ENCODE results near the gene CCR5AS.

CCR5AS gene

GRCh38 chr3:46417841-46418611 lies 11.2 kb upstream of the CCR5AS start:
- H3K79me1 ChIP-seq (ENCODE audit: low read depth, low read length), result no peaks in the 10 kb centered on the region
- H3K23ac ChIP-seq (ENCODE audit: insufficient read length), result no peak overlapping the region
- H3K23me2 ChIP-seq (ENCODE audit: low read depth, low read length), result no peaks in the 10 kb centered on the region
- no peak for TF ChIP-seq POLR2A (IDR thresholded peaks at IDR 0.05; ENCODE audit: control extremely low read depth in 1 of 2, low read depth in 2 of 2, low read length in 2 of 2)
- TF ChIP-seq ZNF274 (IDR thresholded peaks at IDR 0.05; ENCODE audit: borderline replicate concordance, extremely low read depth, low read length), result no peak
- no peak for TF ChIP-seq POU5F1 (IDR thresholded peaks at IDR 0.05; ENCODE audit: low read depth, low read length)
- no peak for TF ChIP-seq TAF1 (IDR thresholded peaks at IDR 0.05; ENCODE audit: low read depth, low read length)
- TF ChIP-seq MAX (IDR thresholded peaks at IDR 0.05), result peak; percentile 37; the same call in 1 of the 2 replicates
- TF ChIP-seq BACH1 (IDR thresholded peaks at IDR 0.05; ENCODE audit: low read length), result no peak
- no peak for TF ChIP-seq ATF2 (IDR thresholded peaks at IDR 0.05; ENCODE audit: low read length)
- TF ChIP-seq TEAD4 (IDR thresholded peaks at IDR 0.05; ENCODE audit: low read depth, low read length), result peak; percentile 60; the same call in 1 of the 2 replicates
- TF ChIP-seq TCF12 (IDR thresholded peaks at IDR 0.05; ENCODE audit: low read depth, low read length), result no peak
- no peak overlapping the region; the same call in 1 of the 2 replicates for H2BK5ac ChIP-seq (ENCODE audit: low read depth, low read length)
- no peak overlapping the region for H2BK20ac ChIP-seq (ENCODE audit: low read length)
- no peak overlapping the region for H3K4me3 ChIP-seq (ENCODE audit: extremely low read depth in 1 of 4, insufficient read depth in 2 of 4, low read depth in 3 of 4, low read length in 4 of 4)
- no peak overlapping the region for H4K8ac ChIP-seq (ENCODE audit: extremely low read depth, insufficient read depth, low read length)
- H3K4ac ChIP-seq (replicated peaks; ENCODE audit: insufficient read length, low read depth, low read length), result no peak overlapping the region
- no peaks in the 10 kb centered on the region for H3K27me3 ChIP-seq (replicated peaks in 1 of 4; ENCODE audit: control insufficient read depth in 3 of 4, extremely low read depth in 1 of 4, insufficient read depth in 3 of 4, low read length in 3 of 4)
- H2BK15ac ChIP-seq (ENCODE audit: low read length), result no peak overlapping the region
- no peak overlapping the region for H3K18ac ChIP-seq (ENCODE audit: extremely low read depth, low read length)
- H3K9ac ChIP-seq (replicated peaks in 1 of 4; ENCODE audit: extremely low read depth in 1 of 4, low read depth in 3 of 4, low read length in 3 of 4), result no peak overlapping the region
- 88% methylated on average over 9 of the region's 9 CpGs; no CpG with 5 or more reads in 1 of the 2 experiments for WGBS, 2 experiments (ENCODE audit: extremely low coverage in 1 of 2, insufficient coverage in 1 of 2, insufficient read length in 1 of 2, insufficient replicate concordance in 2 of 2, low coverage in 1 of 2, low lambda C conversion rate in 2 of 2, missing lambda C conversion rate in 1 of 2)
- CTCF ChIA-PET (ENCODE audit: partially characterized antibody), result interaction anchor here (2.1 kb wide), 1 partner anchor 203 kb away, joined by 4 read pairs; no protein-coding TSS in a partner anchor
- peak overlapping the region; percentile 81; the same call in 1 of the 2 replicates for H2BK12ac ChIP-seq (ENCODE audit: low read depth, low read length)
- H3K79me2 ChIP-seq (ENCODE audit: control insufficient read depth in 1 of 2, insufficient read depth in 2 of 2, low read length in 2 of 2), result no peaks in the 10 kb centered on the region
- FAIRE-seq (no peak), DNase-seq (ENCODE audit: low read depth in 1 of 2, low spot score in 2 of 2) (no peak)
- H3K14ac ChIP-seq (ENCODE audit: insufficient read length), result no peak overlapping the region
- no peak overlapping the region for H2AFZ ChIP-seq (ENCODE audit: low read length)
- H3K36me3 ChIP-seq (ENCODE audit: control insufficient read depth in 2 of 4, insufficient read depth in 4 of 4, low read length in 3 of 4), result no peaks in the 10 kb centered on the region
- H4K91ac ChIP-seq (replicated peaks; ENCODE audit: insufficient read length, low read length), result no peak overlapping the region
- H2AK5ac ChIP-seq (ENCODE audit: low read depth, low read length), result no peak overlapping the region
- H3K9me3 ChIP-seq (ENCODE audit: insufficient read depth in 2 of 2, low read depth in 1 of 2, low read length in 1 of 2), result no peaks in the 10 kb centered on the region
- H3K27ac ChIP-seq (ENCODE audit: low read depth, low read length), result no peak overlapping the region
- no peak overlapping the region for H4K5ac ChIP-seq (ENCODE audit: insufficient read length, low read depth, low read length)
- H3K4me2 ChIP-seq (ENCODE audit: insufficient read depth in 1 of 2, low read depth in 2 of 2, low read length in 2 of 2), result no peak overlapping the region
- H4K20me1 ChIP-seq (replicated peaks in 1 of 2; ENCODE audit: control insufficient read depth in 1 of 2, insufficient read depth in 2 of 2, low read length in 2 of 2), result no peaks in the 10 kb centered on the region
- no peak overlapping the region for H3K56ac ChIP-seq (replicated peaks; ENCODE audit: insufficient read length, low read depth, low read length)
- no peak overlapping the region for H2BK120ac ChIP-seq (replicated peaks; ENCODE audit: low read depth, low read length)
- POLR2A ChIA-PET (ENCODE audit: partially characterized antibody), result no interaction called here
- H3K4me1 ChIP-seq (replicated peaks in 1 of 4; ENCODE audit: control insufficient read depth in 3 of 4, insufficient read depth in 4 of 4, low read length in 3 of 4), result peaks cover 0 to 6% (median 5%) of the 10 kb centered on the region in 4 experiments; a peak in 4 of 7 replicates
